GM21526 (cell line): Measurements from ENCODE around the gene TARS2.

Experiments used
- ATAC-seq: cut with Tn5 transposase; IDR thresholded peaks from one replicate; pipeline ENCODE4 v1.9.1; 2021; ENCODE audit warnings: moderate library complexity; ENCODE audit not compliant: unreplicated experiment, low FRiP score

The TARS2 gene, protein sequence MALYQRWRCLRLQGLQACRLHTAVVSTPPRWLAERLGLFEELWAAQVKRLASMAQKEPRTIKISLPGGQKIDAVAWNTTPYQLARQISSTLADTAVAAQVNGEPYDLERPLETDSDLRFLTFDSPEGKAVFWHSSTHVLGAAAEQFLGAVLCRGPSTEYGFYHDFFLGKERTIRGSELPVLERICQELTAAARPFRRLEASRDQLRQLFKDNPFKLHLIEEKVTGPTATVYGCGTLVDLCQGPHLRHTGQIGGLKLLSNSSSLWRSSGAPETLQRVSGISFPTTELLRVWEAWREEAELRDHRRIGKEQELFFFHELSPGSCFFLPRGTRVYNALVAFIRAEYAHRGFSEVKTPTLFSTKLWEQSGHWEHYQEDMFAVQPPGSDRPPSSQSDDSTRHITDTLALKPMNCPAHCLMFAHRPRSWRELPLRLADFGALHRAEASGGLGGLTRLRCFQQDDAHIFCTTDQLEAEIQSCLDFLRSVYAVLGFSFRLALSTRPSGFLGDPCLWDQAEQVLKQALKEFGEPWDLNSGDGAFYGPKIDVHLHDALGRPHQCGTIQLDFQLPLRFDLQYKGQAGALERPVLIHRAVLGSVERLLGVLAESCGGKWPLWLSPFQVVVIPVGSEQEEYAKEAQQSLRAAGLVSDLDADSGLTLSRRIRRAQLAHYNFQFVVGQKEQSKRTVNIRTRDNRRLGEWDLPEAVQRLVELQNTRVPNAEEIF

DNA sequence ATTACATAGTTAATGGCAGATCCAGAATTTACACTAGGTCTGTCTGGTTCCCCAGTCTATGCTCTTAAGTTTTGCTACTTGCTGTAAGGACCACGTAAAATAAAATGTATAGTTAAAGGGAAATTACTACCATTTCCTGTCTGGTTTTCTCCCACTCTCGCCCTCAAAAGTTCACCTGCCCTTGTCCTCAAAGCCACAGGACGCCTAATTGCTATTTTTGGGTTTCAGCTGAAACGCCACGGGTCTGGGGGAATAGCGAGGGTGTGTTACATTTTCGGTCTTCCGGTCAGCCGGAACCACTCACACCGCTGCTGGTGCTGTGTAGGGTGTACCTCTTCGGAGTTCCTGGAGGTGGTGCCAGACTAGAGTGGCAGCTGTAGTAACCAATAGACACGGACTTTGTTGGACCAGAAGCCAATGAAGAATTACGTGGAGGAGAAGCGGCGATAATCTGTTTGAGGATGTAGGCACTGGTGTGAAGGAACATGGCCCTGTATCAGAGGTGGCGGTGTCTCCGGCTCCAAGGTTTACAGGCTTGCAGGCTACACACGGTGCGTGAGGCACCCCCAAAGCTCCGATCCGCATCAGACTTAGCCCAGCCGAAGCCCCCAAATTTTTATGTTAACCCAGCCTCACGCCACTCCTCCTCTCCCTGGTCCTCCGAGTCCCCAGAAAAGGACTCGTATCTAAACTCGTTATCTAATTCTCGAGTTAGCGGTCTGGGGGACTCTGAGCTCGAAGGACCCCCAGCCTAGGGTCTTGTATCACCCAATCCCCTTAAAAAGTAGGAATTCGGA lies at the start of gene TARS2:
TSS of gene TARS2 (plus strand) at position 454 of the 797 bp plus-strand sequence. CDS start at position 486, 32 bp downstream.
- peak; percentile 96 for ATAC-seq

DNA sequence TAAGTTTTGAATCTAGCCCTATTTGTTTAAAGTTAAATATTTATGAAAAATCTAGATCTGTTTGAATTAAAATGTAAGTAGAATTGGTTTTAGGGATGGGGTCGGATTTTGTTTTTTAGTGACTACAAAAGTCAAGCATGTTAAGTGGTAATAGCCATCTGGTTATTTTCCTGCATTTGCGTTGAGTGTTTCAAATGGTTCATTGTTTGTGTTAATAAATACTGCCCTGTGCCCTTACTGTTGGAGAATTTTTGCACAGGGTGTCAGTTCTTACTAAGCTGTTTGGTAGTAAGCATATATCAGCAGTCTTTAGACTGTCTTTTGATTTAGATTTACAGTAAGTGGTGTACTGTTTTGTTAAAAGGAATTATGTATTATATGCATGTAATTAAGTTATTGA lies 46.1 kb upstream of the TARS2 start:
- no peak for ATAC-seq

DNA sequence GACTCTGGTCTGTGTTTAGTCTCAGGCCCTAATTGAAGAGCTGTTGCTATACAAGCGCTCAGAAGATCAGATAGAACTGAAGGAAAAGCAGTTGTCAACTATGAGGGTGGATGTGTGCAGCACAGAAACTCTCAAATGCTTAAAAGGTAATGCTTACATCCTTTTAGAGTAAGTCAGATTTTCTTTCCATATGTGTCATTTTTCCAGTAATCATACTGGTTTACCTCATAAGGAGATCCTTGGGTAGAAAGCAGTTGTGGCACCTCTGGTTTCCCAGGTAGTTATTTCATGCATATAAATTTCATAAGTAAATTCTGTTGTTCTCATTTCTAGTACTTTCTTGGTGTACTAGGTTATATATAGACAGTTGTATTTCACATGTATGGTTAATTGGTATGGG lies 43.0 kb upstream of the TARS2 start:
- ATAC-seq = no peak

DNA sequence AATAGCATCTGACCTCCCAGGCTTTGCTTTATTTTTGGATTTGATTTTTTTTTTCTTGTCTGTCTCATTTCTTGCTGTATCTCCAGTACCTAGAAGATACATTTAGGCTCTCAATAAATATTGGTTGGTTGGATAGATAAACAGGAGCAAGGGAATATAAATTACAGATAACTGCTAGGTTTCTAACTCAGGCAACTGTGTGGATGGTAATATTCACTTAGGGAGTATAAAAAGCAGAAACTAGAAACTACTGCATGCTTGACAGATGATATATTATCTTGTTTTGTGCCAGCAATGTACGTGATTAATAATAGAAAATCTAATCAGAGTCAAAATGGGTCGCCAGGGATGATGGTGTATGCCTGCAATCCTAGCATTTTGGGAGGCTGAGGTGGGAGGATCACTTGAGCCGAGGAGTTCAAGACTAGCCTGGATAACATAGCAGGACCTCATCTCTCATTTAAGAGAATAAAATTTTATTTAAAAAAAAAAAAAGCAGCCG lies 31.0 kb upstream of the TARS2 start:
- ATAC-seq = no peak

DNA sequence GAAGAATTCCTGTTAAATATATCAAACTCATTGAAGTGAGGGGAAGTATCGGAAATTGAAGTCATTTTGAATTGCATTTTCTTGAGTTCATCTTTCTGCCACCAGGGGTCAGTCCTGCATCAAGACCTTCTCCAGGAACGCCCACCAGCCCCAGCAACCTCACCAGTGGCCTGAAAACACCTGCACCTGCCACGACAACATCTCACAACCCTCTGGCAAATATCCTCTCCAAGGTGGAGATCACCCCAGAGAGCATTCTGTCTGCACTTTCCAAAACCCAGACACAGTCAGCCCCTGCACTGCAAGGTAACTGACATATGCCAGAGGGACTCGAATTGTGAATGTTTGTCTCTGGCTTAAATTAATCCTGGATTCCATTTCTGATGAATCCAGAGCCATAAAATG lies 22.8 kb upstream of the TARS2 start:
- no peak for ATAC-seq

DNA sequence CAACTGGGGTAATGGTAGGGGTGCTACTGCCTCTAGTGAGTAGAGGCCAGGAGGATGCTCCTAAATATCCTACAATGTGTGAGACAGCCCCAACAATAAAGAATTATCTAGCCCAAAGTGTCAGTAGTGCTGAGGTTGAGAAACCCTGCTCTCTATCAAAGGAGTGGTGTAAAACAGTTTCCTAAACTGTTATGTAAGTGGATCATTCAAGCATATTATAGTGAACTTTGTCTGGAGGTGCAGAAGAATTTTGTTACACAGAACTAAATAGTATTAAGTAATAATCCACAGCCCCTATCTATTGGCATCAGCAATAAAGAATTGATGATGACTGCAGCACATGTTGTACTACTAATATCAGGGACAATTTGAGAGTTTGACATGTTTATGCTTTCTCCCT lies 20.3 kb upstream of the TARS2 start:
- ATAC-seq = no peak

DNA sequence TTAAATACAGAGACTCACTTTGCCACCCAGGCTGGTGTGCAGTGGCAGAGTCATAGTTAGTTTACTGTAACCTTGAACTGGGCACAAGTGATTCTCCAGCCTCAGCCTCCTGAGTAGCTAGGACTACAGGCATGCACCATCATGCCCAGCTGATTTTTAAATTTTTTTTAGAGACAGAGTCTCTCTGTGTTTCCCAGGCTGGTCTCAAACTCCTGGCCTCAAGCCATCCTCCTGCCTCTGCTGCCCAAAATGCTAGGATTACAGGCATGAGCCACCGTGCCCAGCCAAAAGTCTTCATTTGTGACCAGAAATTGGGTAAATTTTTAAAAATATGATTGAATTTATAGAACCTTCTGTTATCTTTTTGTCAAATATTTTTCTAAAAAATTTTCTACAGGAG lies 17.9 kb upstream of the TARS2 start:
- ATAC-seq = no peak

DNA sequence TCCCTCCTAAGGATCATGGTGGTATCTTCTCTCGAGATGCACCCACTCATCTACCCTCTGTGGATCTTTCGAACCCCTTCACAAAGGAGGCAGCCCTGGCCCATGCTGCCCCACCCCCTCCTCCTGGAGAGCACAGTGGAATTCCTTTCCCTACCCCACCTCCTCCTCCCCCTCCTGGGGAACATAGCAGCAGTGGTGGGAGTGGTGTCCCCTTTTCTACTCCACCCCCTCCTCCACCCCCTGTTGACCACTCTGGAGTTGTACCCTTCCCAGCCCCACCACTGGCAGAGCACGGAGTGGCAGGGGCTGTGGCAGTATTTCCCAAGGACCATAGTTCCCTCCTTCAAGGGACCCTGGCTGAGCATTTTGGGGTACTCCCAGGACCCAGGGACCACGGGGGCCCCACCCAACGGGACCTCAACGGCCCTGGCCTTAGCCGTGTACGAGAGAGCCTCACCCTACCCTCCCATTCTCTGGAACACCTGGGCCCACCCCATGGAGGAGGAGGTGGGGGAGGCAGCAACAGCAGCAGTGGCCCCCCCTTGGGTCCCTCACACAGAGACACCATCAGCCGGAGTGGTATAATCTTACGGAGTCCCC lies 14.5 kb upstream of the TARS2 start:
- ATAC-seq = no peak

DNA sequence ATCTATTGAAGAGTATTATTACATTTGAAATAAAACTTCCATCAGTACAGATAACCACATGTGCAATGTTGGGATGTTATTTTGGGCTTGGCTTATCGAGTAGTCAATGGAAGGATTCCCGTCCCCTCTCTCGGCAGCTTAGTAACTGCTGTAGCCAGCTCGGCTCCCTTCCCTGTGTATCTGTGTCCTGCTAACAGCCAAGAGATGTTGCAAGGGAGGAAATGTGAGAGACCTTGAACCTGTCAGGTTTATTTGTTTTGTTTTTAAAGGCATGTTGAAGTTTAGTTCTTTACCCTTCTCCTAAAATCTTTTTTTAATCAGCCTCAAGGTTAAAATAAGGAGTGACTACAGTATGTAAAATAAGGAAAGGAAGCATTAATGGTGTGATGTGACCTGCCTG lies 13.6 kb upstream of the TARS2 start:
- ATAC-seq = no peak

DNA sequence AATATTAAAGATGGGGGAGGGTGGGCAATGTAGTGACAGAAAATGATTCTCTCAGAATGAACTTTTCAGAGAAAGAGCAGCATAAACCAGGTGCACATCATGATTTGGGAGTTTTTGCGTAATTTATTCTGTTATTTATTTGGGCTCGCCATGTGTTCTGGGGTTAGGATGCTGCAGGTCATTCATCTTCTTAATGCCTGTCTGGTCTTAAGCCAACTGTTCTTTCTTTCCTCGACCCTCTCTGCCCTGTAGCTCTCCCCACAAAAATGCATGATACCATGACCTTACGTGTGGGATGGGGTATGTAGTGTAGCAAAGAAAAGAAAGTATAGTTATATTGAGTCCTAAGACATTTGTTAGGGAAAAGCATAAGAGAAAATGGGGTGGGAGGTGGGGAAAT lies 12.3 kb upstream of the TARS2 start:
- no peak for ATAC-seq

DNA sequence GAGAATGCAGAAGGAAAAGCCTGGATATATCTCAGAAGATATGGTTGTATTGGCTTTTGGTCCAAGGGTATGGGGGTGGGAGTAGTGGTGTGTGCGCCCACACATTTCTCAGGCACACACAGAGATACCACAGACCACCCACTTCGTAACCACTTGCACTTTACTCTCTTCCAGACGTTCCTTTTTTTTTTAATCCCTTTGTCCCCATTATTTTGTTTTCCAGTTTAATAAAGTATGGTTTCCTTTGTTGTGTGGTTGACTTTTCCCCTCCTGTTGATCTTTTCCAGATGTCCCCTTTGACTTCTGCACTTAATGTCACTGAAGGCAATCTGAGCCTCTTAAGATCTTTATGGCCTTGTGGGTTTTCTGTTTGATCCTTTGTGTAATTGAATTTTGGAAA lies 10.5 kb upstream of the TARS2 start:
- no peak for ATAC-seq

DNA sequence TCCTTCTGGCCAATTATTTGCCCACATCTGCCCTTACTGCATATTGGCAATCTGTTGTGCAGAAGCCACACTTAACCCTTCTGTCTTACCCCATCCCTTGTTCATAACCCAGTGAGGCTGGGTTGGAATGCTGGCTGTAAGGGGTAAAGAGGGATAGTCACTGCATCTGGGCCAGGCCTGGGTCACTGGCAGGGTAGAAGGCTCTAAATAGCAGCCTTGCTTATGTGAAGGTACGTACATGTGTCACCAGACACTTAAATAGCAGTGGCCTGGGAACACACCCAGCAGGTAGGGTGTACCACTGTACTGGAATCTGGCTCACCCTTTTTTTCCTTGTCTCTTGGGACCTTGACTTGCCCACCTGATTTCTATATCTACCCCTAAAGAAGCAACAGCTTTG lies 9.9 kb upstream of the TARS2 start:
- no peak for ATAC-seq

DNA sequence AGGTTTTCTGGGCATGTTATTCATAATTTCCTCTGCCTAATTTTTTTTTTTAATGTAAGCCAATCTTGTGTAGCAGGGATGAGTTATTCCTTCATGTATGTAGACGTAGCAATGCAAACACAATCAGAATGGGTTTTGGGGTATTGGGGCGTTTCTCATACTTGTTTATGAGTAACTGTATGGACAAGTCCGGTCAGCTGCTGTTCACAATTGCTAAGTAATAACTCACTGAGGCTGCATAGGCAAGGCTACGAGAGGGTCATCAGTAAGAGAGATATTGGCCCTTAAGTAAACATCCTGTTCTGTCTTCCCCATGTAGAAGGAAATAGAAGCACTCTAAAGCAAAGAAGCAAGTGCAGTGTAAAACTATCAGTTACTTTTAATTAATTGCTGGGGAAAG lies 9.5 kb upstream of the TARS2 start:
- no peak for ATAC-seq

DNA sequence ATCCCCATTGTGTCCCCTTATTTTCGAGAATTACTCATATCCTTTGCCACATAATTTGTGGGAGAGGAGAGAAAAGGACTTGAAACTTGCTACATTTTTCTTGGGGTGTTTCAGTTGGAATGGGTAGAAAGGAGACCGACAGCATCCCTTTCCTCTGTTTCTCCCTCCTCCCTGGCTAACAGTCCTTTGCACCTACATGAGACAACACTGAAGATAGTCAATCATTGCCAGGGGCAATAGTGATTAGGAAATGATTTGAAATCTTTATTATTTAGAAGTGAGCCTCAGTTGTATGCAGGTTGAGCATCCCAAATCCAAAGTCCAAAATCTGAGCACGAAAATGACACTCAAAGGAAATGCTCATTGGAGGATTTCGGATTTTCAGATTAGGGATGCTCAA lies 7.8 kb upstream of the TARS2 start:
- ATAC-seq = no peak

DNA sequence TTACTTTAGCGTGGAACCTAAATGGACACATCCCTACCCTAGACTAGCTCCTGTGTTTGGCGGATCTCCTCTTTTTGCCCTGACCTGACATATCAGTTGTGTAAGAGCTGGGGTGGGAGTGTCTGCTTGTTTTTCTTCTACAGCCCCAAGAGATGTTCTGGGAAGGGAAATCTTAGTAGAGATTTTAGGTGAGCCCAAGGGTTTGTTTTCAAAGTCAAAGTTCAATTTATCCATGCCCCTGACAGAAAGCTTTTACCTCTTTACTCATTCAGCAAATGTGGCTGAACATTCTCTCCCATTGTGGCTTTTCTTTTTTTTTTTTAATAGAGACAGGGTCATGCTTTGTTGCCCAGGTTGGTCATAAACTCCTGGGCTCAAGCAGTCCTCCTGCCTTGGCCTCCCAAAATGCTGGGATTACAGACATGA lies 7.3 kb upstream of the TARS2 start:
- ATAC-seq = no peak

DNA sequence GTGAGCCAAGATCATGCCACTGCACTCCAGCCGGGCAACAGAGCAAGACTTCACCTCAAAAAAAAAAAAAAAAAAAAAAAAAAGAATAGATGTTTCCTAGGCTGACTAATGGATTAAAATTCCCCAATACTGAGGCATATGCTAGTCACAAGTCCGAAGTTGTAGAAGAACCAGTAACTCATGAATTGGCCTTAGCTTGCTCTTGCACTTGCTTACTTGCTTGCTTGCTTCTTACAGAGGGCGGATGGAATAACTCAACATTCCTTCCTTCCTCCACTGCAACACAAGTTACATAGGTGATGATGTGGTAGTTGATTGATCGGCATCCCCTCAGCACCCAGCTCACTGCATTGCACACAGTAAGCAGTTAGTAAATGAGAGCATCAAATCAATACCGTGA lies 2.8 kb upstream of the TARS2 start:
- no peak for ATAC-seq

DNA sequence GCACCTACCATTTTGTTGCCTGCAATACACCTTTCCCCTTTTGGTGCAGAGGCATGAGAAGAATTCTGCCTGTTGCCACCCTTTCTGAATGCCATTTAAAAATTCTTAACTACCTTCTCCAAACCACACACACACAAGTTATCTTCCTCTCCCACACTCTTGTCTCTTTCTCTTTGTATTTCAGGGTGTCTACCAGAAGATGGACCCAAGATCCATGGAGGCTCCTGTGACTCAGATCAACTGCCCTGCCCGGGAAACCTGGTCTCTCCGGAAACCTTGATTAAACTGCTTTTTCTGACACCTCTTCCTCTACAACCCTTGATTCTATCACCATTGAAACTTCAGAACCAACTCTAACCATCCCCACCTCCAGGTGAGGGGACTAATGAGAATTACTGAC lies 2.4 kb upstream of the TARS2 start:
- ATAC-seq = no peak

DNA sequence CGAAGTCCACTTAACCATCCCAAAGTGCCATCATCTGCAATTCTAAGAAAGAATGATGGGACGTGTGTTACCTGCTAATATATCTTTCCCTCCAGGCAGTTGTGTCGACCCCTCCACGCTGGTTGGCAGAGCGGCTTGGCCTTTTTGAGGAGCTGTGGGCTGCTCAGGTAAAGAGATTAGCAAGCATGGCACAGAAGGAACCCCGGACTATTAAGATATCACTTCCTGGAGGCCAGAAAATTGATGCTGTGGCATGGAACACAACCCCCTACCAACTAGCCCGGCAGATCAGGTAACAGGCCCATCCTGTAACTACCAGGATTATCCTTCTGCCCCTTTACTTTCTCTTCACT lies 520 bp downstream of the TARS2 start:
- ATAC-seq = no peak

DNA sequence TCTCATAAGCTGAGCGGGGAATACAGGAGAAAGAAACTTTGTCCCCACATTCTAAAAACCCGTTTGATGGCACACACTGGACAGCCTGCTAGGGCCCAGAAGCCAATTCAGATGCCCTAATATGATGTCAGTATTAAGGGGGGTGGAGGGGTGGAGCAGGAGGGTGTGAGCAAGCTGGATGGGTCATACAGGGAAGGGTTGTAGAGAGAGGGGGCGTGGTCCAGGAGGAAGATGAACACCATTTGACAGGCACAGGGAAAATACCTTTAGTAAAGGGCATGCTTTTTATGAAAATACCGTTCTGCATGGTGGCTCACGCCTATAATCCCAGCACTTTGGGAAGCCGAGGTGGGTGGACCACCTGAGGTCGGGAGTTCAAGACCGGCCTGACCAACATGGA lies 6.0 kb downstream of the TARS2 start:
- no peak for ATAC-seq

DNA sequence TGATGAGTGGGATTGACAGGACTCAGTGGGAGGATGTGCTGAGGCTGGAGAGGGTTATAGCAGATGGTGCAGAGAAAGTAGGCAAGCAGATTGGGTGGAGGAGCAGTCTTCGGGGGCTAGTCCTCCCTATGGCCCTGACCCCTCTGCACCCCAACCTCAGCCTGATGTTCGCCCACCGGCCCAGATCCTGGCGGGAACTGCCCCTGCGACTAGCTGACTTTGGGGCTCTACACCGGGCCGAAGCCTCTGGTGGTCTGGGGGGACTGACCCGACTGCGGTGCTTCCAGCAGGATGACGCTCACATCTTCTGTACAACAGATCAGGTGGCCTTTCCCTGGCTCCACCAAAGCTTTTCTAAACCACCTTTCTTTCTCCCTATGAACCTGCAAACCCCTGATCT lies 11.1 kb downstream of the TARS2 start:
- ATAC-seq = no peak

DNA sequence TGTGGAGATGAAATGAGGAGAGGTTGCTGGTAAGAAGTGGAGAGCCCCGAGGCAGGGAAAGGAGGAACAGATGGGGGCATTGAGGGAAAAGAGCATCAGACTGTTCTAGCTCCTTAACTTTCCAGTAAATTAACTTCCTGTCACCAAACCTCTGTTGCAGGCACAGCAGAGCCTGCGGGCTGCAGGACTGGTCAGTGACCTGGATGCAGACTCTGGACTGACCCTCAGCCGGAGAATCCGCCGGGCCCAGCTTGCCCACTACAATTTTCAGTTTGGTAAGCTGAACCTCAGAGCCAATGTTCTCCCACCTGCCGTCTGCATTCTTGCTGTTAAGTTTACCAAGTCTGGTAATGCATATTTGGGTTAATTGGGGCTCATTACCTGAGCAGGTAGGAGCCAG lies 18.2 kb downstream of the TARS2 start:
- no peak for ATAC-seq
